ENCODE results near the gene GSTM2.

DNA sequence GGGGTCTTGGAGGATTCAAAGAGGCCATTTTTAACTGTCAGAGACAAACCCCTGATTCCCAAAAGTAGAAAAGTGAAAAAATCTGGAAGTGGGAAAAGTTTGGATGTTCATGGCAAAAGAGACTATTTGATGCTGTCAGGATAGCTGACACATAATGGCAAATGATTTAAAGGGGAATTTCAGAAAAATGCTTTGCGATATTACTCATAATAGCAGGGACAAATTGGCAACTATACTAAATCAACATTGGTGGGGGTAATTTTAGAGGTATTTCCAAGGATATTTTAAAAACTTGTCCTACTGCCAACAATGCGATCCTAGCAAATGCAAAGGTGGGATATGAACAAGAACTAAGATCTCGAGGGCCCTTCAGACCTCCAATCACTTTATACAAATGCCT is 17.2 kb upstream of the GSTM2 start:
- TF ChIP-seq EZH2 (IDR thresholded peaks at IDR 0.05; ENCODE audit: borderline replicate concordance, insufficient read depth, low read depth, low read length, poor library complexity, severe bottlenecking) (no peak), CTCF (IDR thresholded peaks at IDR 0.05) (no peak)
